Measurements from ENCODE around the gene TRIM39. TPM values are rescaled to one million over a fixed set of nuclear protein-coding genes. Genes with fewer than 3 reads are reported as not detected.
"Not testable (repeated sequence)": the region's sequence is repeated elsewhere in the genome, so short reads cannot be mapped to it uniquely, and the experiment has no call there.

TRIM39 gene
- polyA plus RNA-seq = 10 to 100 TPM in 1 of 4 donors, 1 to 10 TPM in 3; 8.9 to 12.0 (median 9.4) TPM
- long read RNA-seq, donor 1, partial matches to known transcripts = 0 of 1 reads
- long read RNA-seq, donor 1, other reads (novel, unspliced or antisense) = 0 of 1 reads
- long read RNA-seq, donor 2 = 0 reads
- long read RNA-seq, donor 3 = 0 reads
- long read RNA-seq, donor 4 = 0 reads
- long read RNA-seq, donor 5, partial matches to known transcripts = 0 of 1 reads
- long read RNA-seq, donor 5, other reads (novel, unspliced or antisense) = 0 of 1 reads
- long read RNA-seq, donor 6 = 0 reads
- long read RNA-seq, donor 7, partial matches to known transcripts = 0 of 1 reads
- long read RNA-seq, donor 7, other reads (novel, unspliced or antisense) = 0 of 1 reads
- long read RNA-seq, donor 8 = 0 reads
- long read RNA-seq, donor 9 = 0 reads
- long read RNA-seq, donor 10 = 0 reads

DNA sequence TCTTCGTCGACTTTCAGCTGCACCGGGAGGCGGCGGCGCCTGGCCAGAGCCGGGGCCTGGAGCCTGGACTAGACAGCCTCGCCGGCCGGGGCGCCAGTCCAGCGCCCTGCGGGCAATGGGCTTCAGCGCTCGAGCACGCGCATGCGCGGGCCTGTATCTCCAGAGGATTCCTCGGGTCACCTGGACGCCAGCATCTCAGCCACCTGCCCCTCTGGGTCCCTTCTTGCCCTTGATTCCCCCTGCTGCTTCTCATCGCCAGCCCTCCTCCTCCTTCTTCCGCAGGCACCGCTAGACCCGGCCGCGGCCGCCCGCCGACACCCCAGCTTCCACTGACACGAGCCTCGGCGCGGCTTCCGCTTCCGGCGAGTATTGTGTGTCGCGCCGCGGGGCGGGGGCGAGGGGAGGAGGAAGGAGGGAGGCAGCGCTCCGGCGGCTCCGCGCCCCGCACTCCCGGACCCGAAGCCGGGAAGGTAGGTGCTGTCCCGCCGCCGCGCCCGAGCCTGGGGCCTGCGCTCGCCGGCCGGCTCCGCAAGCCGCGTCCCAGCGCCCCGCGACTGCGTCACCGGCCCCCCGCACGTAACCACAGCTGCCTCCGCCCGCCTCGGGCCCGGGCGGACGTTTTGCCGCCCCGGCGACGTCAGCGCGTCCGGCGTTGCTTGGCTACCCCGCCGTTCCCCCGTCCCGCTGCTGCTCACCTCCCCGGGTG is at the start of gene TRIM39:
TRIM39 (plus strand) TSS at position 402 of the 706 bp plus-strand sequence. CDS start 2,391 bp downstream, outside the sequence.
- 0 to 1% (median 0%) methylated on average over 77 to 90 of the region's 90 CpGs for WGBS, 3 donors
- peak within 1 kb of the TSS; percentile 80 to 86 (median 84) for H3K4me3 ChIP-seq (ENCODE audit: low read depth in 1 of 3, low read length in 3 of 3)
- DNase-seq (peak; percentile 89 to 94), FAIRE-seq (no peak)
- H3K27ac ChIP-seq (ENCODE audit: low read depth in 1 of 3, low read length in 2 of 3) = peak within 1 kb of the TSS; percentile 97 to 100 (median 99)
- peaks cover 4 to 13% (median 9%) of the 10 kb centered on the region in 3 donors for H3K4me1 ChIP-seq (ENCODE audit: control insufficient read depth in 3 of 3, insufficient read depth in 2 of 3, low read depth in 1 of 3, low read length in 2 of 3)
- no peaks in the 10 kb centered on the region for H3K27me3 ChIP-seq (ENCODE audit: control insufficient read depth in 3 of 3, insufficient read depth in 3 of 3, low read length in 3 of 3)
- H3K9me3 ChIP-seq (ENCODE audit: control insufficient read depth in 2 of 2, insufficient read depth in 1 of 2, low read depth in 1 of 2, low read length in 1 of 2) = no peaks in the 10 kb centered on the region
- peaks cover 2 to 17% (median 6%) of the 10 kb centered on the region in 3 donors for H3K36me3 ChIP-seq (ENCODE audit: control insufficient read depth in 3 of 3, insufficient read depth in 2 of 3, low read depth in 1 of 3, low read length in 3 of 3)

DNA sequence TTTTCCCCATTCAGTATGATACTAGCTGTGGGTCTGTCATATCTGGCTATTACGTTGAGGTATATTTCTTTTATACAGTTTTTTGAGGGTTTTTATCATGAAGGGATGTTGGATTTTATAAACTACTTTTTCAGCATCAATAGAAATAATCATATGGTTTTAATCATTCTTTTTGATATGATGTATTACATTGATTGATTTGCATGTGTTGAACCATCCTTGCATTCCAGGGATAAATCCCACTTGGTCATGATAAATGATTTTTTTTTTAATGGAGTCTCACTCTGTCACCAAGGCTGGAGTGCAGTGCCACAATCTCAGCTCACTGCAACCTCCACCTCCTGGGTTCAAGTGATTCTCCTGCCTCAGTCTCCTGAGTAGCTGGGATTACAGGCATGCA is 45.7 kb upstream of the TRIM39 start:
- WGBS, 3 donors = 97 to 100% (median 98%) methylated on average over 1 of the region's 1 CpG
- H3K27me3 ChIP-seq (ENCODE audit: control insufficient read depth in 3 of 3, insufficient read depth in 3 of 3, low read length in 3 of 3); H3K27ac ChIP-seq (ENCODE audit: low read depth in 1 of 3, low read length in 2 of 3); DNase-seq; H3K4me1 ChIP-seq (ENCODE audit: control insufficient read depth in 3 of 3, insufficient read depth in 2 of 3, low read depth in 1 of 3, low read length in 2 of 3); H3K4me3 ChIP-seq (ENCODE audit: low read depth in 1 of 3, low read length in 3 of 3); FAIRE-seq; H3K36me3 ChIP-seq (ENCODE audit: control insufficient read depth in 3 of 3, insufficient read depth in 2 of 3, low read depth in 1 of 3, low read length in 3 of 3): not testable (repeated sequence)
- H3K9me3 ChIP-seq (ENCODE audit: control insufficient read depth in 2 of 2, insufficient read depth in 1 of 2, low read depth in 1 of 2, low read length in 1 of 2) = peaks cover 4 to 53% of the 10 kb centered on the region in 2 donors

DNA sequence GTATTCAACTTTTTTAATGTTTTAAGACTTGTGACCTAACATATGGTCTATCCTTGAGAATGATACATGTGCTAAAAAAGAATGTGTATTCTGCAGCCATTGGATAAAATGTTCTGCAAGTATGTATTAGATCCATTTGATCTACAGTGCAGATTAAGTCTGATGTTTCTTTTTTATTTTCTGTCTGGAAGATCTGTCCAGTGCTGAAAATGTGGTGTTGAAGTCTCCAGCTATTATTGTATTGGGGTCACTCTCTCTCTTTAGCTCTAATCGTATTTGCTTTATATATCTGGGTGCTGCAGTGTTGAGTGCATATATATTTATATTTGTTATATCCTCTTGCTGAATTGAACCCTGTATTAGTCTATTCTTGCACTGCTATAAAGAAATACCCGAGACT is 44.2 kb upstream of the TRIM39 start:
- peaks cover 4 to 54% of the 10 kb centered on the region in 2 donors for H3K9me3 ChIP-seq (ENCODE audit: control insufficient read depth in 2 of 2, insufficient read depth in 1 of 2, low read depth in 1 of 2, low read length in 1 of 2)
- 93 to 99% (median 97%) methylated on average over 2 of the region's 2 CpGs for WGBS, 3 donors
- H3K36me3 ChIP-seq (ENCODE audit: control insufficient read depth in 3 of 3, insufficient read depth in 2 of 3, low read depth in 1 of 3, low read length in 3 of 3) = no peaks in the 10 kb centered on the region
- no peak overlapping the region for H3K27ac ChIP-seq (ENCODE audit: low read depth in 1 of 3, low read length in 2 of 3)
- DNase-seq = no peak
- no peak overlapping the region for H3K4me3 ChIP-seq (ENCODE audit: low read depth in 1 of 3, low read length in 3 of 3)
- no peaks in the 10 kb centered on the region for H3K4me1 ChIP-seq (ENCODE audit: control insufficient read depth in 3 of 3, insufficient read depth in 2 of 3, low read depth in 1 of 3, low read length in 2 of 3)
- H3K27me3 ChIP-seq (ENCODE audit: control insufficient read depth in 3 of 3, insufficient read depth in 3 of 3, low read length in 3 of 3) = no peaks in the 10 kb centered on the region
- no peak for FAIRE-seq

DNA sequence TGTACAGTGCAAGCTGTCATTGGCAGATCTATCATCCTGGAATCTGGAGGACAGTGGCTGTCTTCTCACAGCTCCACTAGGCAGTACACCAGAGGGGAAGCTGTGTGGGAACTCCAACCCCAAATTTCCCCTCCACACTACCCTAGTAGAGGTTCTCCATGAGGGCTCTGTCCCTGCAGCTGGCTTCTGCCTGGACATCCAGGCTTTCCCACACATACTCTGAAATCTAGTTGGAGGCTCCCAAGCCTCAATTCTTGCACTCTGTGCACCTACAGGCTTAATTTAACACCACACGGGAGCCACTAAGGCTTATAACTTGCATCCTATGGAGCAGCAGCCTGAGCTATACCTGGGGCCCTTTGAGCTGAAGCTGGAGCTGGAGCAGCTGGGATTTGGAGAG is 43.0 kb upstream of the TRIM39 start:
- DNase-seq = peak in 1 of 2 donors; percentile 5
- H3K9me3 ChIP-seq (ENCODE audit: control insufficient read depth in 2 of 2, insufficient read depth in 1 of 2, low read depth in 1 of 2, low read length in 1 of 2) = peaks cover 3 to 56% of the 10 kb centered on the region in 2 donors
- whole genome bisulfite sequencing, 3 donors = 88 to 100% (median 96%) methylated on average over 1 of the region's 1 CpG

DNA sequence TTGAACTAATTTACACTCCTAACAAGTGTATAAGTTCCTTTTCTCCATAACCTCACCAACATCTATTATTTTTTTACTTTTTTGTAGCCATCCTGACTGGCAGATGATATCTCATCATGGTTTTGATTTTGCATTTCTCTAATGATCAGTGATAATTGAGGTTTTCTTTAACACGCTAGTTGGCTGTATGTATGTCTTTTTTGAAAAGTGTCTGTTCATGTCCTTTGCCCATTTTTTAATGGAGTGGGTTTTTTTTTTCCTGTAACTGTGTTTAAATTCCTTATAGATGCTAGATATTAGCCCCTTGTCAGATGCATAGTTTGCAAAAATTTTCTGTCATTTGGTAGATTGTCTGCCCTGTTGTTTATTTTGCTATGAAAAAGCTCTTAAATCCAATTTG is 39.6 kb upstream of the TRIM39 start:
- FAIRE-seq (no peak), DNase-seq (no peak)
- H3K4me1 ChIP-seq (ENCODE audit: control insufficient read depth in 3 of 3, insufficient read depth in 2 of 3, low read depth in 1 of 3, low read length in 2 of 3) = no peaks in the 10 kb centered on the region
- H3K27me3 ChIP-seq (ENCODE audit: control insufficient read depth in 3 of 3, insufficient read depth in 3 of 3, low read length in 3 of 3) = no peaks in the 10 kb centered on the region
- 15 to 98% (median 86%) methylated on average over 1 of the region's 1 CpG for WGBS, 3 donors
- H3K9me3 ChIP-seq (ENCODE audit: control insufficient read depth in 2 of 2, insufficient read depth in 1 of 2, low read depth in 1 of 2, low read length in 1 of 2) = peaks cover 2 to 43% of the 10 kb centered on the region in 2 donors
- no peak overlapping the region for H3K27ac ChIP-seq (ENCODE audit: low read depth in 1 of 3, low read length in 2 of 3)
- H3K36me3 ChIP-seq (ENCODE audit: control insufficient read depth in 3 of 3, insufficient read depth in 2 of 3, low read depth in 1 of 3, low read length in 3 of 3) = peaks cover 8 to 20% (median 11%) of the 10 kb centered on the region in 3 donors
- H3K4me3 ChIP-seq (ENCODE audit: low read depth in 1 of 3, low read length in 3 of 3) = no peak overlapping the region

More for the DNA sequence above, 43.0 kb upstream of the TRIM39 start:
- Histone ChIP-seq H3K27me3 (ENCODE audit: control insufficient read depth in 3 of 3, insufficient read depth in 3 of 3, low read length in 3 of 3) (no peaks in the 10 kb centered on the region), H3K4me1 (ENCODE audit: control insufficient read depth in 3 of 3, insufficient read depth in 2 of 3, low read depth in 1 of 3, low read length in 2 of 3) (no peaks in the 10 kb centered on the region), H3K4me3 (ENCODE audit: low read depth in 1 of 3, low read length in 3 of 3) (no peak overlapping the region), H3K36me3 (ENCODE audit: control insufficient read depth in 3 of 3, insufficient read depth in 2 of 3, low read depth in 1 of 3, low read length in 3 of 3) (peaks cover 0 to 3% (median 0%) of the 10 kb centered on the region in 3 donors), H3K27ac (ENCODE audit: low read depth in 1 of 3, low read length in 2 of 3) (no peak overlapping the region)
- no peak for FAIRE-seq

DNA sequence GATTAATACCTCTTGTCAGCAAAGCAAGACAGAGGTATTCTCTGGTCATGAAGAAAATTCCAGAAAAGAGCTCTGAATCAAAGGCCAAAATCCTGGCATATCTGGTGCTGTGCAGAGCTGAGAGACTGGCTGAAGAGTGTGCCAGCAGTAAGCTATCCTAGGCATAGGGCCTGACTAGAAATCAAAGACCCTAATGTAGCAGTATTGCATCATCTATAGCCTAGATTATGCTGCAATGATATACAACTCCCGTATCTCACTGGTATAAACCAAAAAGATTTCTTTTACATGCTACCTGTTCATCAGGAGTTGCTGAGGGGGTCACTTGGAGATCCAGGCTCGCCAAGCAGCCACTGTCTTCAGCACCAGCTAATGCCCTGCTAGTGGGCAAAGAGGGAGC is 30.9 kb upstream of the TRIM39 start:
- no peak overlapping the region for H3K4me3 ChIP-seq (ENCODE audit: low read depth in 1 of 3, low read length in 3 of 3)
- DNase-seq (no peak), FAIRE-seq (no peak)
- 91 to 96% (median 95%) methylated on average over 2 of the region's 2 CpGs for WGBS, 3 donors
- no peaks in the 10 kb centered on the region for H3K4me1 ChIP-seq (ENCODE audit: control insufficient read depth in 3 of 3, insufficient read depth in 2 of 3, low read depth in 1 of 3, low read length in 2 of 3)
- no peaks in the 10 kb centered on the region for H3K27me3 ChIP-seq (ENCODE audit: control insufficient read depth in 3 of 3, insufficient read depth in 3 of 3, low read length in 3 of 3)
- peaks cover 4 to 28% (median 13%) of the 10 kb centered on the region in 3 donors for H3K36me3 ChIP-seq (ENCODE audit: control insufficient read depth in 3 of 3, insufficient read depth in 2 of 3, low read depth in 1 of 3, low read length in 3 of 3)
- H3K27ac ChIP-seq (ENCODE audit: low read depth in 1 of 3, low read length in 2 of 3) = no peak overlapping the region
- H3K9me3 ChIP-seq (ENCODE audit: control insufficient read depth in 2 of 2, insufficient read depth in 1 of 2, low read depth in 1 of 2, low read length in 1 of 2) = peaks cover 0 to under 1% of the 10 kb centered on the region in 2 donors

DNA sequence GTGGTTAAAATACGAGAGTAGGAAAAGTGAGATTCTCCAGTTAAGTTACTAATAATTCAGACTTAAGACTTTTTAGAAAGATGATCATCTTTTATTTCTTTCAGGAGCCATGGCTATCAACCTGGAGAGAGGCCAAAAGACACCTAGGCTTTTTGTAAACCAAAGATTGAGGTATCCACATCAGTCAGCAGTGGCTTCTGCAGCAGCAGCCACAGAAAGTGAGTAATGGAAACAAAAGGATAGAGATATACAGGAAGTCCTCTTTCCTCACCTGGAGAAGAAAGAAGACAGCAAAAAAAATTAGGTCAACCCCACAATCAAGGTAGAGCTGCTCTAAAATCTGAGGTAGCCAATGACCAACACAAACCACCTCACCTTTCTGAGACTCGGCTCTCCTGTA is 22.7 kb upstream of the TRIM39 start:
- no peaks in the 10 kb centered on the region for H3K4me1 ChIP-seq (ENCODE audit: control insufficient read depth in 3 of 3, insufficient read depth in 2 of 3, low read depth in 1 of 3, low read length in 2 of 3)
- no peak for DNase-seq
- peaks cover 0 to 22% (median 10%) of the 10 kb centered on the region in 3 donors for H3K36me3 ChIP-seq (ENCODE audit: control insufficient read depth in 3 of 3, insufficient read depth in 2 of 3, low read depth in 1 of 3, low read length in 3 of 3)
- no peak for FAIRE-seq
- H3K4me3 ChIP-seq (ENCODE audit: low read depth in 1 of 3, low read length in 3 of 3) = no peak overlapping the region
- no peaks in the 10 kb centered on the region for H3K27me3 ChIP-seq (ENCODE audit: control insufficient read depth in 3 of 3, insufficient read depth in 3 of 3, low read length in 3 of 3)
- 68 to 98% (median 90%) methylated on average over 2 of the region's 2 CpGs for WGBS, 3 donors
- H3K27ac ChIP-seq (ENCODE audit: low read depth in 1 of 3, low read length in 2 of 3) = no peak overlapping the region
- H3K9me3 ChIP-seq (ENCODE audit: control insufficient read depth in 2 of 2, insufficient read depth in 1 of 2, low read depth in 1 of 2, low read length in 1 of 2) = peaks cover 0 to 25% of the 10 kb centered on the region in 2 donors

DNA sequence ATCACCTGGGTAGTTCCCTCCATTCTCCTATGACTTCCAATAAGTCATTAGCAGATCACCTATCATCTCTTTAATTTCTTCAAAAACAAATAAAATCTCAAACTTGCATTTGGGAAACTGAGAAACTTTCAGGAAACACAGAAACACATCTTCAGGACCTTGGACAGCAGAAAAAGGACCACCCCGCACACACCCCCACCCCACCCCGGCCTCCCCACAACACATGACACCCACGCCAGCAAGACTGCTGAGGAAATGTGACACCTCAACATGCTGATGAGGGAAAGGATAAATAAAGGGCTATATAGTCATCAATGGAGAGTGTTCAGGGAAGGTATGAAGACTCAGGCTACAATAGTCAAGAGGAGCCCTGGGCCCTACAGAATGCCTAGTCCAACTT is 15.6 kb upstream of the TRIM39 start:
- Histone ChIP-seq H3K4me3 (ENCODE audit: low read depth in 1 of 3, low read length in 3 of 3) (no peak overlapping the region), H3K27me3 (ENCODE audit: control insufficient read depth in 3 of 3, insufficient read depth in 3 of 3, low read length in 3 of 3) (no peaks in the 10 kb centered on the region), H3K9me3 (ENCODE audit: control insufficient read depth in 2 of 2, insufficient read depth in 1 of 2, low read depth in 1 of 2, low read length in 1 of 2) (no peaks in the 10 kb centered on the region), H3K27ac (ENCODE audit: low read depth in 1 of 3, low read length in 2 of 3) (peak overlapping the region in 1 of 3 donors; percentile 22), H3K4me1 (ENCODE audit: control insufficient read depth in 3 of 3, insufficient read depth in 2 of 3, low read depth in 1 of 3, low read length in 2 of 3) (peaks cover 0 to 21% (median 2%) of the 10 kb centered on the region in 3 donors), H3K36me3 (ENCODE audit: control insufficient read depth in 3 of 3, insufficient read depth in 2 of 3, low read depth in 1 of 3, low read length in 3 of 3) (peaks cover 5 to 12% (median 9%) of the 10 kb centered on the region in 3 donors)
- FAIRE-seq (no peak), DNase-seq (no peak)
- WGBS, 3 donors = 83 to 91% (median 87%) methylated on average over 3 of the region's 3 CpGs
